GM21737 (cell line): ENCODE data around the gene MAPK8.

Source experiments
- ATAC-seq: cut with Tn5 transposase; IDR thresholded peaks from one replicate; pipeline ENCODE4 v1.9.1; 2021; ENCODE audit warnings: mild to moderate bottlenecking, moderate library complexity; ENCODE audit not compliant: unreplicated experiment

Gene MAPK8

GRCh38 chr10:48446785-48447184, 140.3 kb downstream of the MAPK8 start:
- no peak for ATAC-seq

GRCh38 chr10:48447356-48448215, 141.1 kb downstream of the MAPK8 start:
- ATAC-seq = no peak

DNA sequence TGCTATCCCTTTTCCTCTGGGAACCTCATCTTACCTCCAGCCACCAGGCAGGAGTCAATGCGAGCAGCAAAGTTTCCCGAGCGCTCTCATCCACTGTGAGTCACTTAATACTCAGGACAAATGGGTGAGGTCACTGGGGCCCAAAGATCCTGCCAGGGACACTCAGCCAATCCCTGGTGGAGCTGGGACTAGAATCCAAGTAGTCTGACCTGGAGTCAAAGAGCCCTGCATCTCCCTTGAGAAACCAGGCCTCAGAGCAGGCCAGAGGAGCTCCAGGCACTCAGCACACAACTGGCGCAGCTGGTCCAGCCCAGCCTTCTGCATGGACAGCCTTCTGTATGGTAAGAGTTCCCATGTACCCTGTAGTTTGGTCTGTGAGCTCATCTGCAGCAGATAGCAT, 142.3 kb downstream of the MAPK8 start:
- no peak for ATAC-seq

DNA sequence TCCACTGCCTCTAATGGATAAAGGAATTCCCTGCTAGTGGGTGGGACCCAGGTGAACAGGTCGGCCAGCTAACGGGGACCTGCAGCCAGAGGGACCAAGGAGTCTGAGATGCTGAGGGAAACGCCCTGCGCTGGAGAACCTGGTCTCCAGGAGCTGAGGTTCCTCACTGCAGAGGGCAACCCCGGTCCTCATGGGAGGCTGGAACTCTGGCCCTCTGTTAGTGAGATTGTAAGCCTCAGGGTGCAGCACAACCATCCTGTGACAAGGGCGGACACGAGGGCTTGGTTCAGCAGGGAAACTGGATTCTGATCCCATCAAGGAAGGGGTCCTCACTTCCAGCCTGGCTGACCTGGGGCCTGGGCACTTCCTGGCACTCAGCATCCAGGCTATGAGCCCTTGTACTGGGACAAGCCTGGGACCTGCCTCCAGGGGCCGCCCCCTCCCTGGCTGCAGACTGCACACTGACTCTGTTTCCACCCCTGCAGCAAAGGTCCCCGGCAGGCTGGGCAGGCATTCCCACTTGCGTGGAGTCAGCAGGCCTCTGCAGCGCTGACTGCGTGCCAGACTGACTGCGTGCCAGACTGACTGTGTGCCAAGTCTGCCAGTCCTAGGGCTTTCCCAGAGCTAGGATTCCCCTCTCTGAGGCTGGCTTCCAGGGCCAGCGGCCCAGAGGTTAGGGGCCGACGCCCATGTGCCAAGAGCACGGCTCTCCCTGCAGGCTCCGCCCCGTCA, 143.2 kb downstream of the MAPK8 start:
- no peak for ATAC-seq

DNA sequence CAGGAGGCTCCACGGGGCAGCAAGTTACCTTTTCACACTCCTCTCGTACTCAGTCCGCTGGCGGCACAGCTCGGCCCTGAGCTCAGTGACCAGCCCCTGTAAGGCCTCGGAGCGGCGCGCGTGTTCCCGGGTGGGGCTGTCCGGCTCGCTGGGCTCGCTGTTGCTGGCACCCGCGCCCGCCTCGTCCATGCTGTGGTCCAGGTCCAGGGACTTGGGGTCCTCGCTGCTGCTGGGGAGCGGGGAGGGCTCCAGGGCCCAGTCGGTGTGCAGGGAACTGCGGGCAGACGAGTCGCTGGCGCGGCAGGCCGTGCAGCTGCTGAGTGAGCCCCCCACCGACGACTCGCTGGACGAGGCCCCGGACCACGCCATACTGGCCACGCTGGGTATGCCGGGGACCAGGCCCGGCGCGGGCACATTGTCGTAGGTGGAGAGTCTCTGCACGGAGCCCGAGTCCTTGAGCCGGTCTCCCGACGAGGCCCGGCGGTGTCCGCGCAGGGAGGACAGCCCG, 143.8 kb downstream of the MAPK8 start:
- ATAC-seq = no peak

- no peak for ATAC-seq
Observed at GRCh38 chr10:48450741-48451466, 144.4 kb downstream of the MAPK8 start.

DNA sequence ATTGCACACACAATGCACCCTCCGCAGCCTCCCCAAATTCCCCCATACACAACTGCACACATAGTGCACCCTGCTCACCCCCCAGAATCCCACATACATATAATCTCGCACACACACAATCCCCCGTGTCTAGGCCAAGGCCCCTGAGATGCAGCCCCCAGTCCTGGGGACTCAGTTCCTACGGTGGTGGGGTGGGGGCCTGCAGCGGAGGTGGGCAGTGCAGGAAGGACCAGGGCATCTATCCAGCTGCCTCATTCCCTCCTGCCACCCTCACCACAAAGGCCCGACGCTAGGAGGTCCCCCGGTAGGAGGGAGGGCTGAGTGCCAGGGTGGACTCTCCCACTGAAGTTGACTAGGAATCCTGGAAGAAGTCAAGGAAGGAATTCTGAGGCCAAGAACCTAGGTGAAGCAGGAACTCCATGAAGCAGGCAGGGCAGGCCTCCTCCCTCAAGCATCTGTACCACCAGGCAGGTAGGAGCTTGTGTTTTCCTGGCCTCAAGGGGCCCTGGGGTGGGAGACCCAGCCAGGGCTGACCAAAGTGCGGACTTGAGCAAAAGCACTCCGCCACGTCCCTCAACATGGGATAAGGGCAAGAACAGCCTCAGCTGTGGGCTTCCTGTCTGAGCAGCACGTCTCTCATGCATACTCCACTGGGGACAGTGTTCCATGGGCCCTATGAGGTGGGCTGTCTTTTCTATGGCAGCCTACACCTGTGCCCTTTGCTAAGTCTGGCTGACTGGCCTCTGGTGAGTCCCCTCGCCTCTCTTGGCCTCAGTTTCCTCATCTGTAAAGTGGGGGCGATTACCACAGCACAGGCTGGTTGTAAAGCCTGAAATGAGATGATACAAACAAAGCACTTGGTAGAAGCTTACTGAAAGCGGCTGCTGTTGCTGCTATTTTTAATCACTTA, 145.7 kb downstream of the MAPK8 start:
- no peak for ATAC-seq

DNA sequence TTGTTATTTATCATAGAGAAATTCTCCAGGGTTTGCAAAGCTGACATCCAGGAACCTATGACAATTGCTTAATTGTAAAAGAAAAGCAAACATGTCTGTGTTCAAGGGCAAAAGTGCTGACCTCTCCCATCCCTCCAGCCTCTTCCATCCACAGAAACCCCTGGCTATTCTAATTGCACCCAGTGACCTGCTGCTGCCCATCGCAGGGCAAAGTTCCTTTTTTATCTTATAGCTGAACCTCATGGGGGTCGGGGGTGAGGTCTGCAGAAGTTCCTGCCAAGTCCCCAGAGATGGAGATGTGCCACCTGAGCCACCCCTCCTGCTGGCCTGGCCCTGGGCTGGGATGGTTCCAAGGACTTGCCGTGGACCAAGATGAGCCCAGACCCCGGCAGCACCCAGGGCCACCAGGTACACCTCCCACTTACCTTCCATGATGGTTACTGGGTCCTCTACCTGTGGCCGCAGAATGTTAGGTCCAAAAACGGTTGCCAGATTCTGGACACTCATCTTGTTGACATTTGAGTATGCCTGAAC, 146.5 kb downstream of the MAPK8 start:
- no peak for ATAC-seq

GRCh38 chr10:48453451-48454301, 147.2 kb downstream of the MAPK8 start:
- no peak for ATAC-seq

DNA sequence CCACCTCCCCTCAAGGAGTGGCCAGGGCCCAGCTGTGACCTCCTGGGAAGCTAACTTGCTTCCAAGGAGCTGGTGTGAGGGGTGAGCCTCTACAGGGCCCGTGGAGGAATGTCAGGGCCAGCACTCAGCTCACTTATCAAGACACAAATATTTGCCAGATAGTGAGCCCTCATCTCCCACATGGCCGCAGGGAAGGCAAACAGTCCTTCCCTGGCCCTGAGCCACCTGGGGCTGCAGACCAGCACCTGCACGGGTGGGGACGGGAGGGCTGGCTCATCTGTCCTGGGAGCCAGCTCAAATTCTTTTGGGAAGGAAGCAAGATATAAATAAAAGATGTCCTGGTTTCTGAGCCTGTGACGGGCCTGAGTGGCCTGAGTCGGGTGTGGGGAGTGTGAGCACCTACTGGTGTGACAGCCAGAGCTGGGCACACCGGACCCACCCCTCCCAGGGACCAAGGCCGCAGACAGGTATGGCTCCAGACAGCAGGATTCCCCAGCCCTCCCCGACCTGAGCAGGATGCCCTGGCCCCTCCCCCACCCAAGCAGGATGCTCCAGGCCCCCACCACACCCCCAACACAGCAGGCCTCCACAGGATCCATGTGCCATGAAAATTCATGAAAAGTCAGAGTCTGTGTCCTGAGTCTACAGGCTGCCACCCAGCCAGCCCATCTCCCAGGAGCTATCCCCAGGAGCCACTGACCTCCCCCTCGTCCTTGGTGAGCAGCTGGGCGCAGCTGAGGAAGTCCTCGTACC, 148.0 kb downstream of the MAPK8 start:
- ATAC-seq = no peak

DNA sequence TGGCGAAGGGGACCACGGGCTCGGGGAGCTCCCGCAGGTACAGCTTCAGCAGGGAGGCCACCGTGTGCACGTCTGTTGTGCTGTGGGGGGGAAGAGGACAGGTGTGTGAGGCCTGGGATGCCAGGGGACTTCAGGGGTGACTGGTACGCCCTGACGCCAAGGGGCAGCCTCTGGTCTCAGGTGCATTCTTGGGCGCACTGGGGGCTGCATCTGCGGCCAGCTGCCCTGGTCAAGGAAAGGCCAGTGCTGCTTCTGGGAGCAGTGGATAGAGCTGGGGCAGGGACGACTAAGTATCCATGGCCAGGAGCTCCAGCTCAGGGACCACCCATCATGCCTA, 148.5 kb downstream of the MAPK8 start:
- no peak for ATAC-seq

DNA sequence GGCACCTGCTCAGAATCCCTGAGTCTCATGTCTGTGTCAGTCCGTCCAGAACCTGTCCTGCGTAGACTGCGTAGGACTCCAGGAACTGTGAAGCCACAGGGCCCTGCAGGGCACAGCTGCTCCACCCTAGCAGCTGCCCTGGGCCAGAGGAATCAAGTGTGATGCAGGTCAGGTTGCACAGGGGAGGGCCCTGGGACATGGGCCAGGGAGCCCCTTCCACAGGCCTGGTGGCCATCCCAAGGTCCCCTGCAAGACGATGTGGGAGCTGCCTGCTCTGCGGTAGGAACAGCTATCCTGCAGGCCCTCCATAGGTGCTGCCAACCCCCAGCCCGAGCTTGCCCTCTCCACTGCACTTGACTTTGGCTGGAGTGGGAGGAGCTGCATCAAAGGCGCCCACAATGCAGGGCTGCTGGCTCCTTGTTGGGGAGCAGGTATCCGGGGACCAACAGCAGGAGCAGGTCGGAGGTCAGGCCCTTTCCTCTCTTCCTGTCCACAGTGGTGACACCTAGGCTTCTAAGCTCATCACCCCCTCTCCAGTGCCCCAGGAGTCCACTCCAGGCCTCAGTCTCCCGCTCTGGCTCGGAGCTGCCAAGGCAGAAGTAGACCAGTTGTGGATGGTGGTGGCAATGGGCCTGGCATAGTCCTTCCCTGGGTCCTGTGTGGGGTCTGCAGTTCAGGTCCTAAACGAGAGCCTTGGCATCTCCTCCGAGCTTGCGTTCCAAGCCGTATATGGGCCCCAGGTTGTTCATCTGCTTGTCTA, 149.1 kb downstream of the MAPK8 start:
- ATAC-seq = no peak

DNA sequence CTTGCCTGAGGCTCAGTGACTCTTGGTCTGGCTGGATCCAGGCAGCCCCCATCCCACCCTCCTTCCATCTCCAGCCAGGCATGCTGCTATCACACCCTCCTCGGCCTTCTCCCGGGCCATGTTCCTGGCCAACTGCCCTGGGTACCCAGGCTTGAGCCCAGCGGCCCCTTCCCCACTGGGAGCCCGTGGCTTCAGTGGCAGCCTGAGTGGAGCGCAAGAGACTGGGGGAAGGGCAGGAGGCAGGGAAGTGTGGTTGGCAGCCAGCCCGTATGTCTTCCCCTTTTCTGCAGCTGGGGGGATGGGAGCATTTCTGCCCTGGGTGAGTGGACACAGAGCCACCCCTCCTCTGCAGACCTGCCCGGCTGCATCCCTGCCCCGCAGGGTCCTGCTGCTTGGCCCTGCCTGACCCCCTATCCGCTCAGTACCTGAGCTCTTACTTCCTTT, 149.9 kb downstream of the MAPK8 start:
- no peak for ATAC-seq

DNA sequence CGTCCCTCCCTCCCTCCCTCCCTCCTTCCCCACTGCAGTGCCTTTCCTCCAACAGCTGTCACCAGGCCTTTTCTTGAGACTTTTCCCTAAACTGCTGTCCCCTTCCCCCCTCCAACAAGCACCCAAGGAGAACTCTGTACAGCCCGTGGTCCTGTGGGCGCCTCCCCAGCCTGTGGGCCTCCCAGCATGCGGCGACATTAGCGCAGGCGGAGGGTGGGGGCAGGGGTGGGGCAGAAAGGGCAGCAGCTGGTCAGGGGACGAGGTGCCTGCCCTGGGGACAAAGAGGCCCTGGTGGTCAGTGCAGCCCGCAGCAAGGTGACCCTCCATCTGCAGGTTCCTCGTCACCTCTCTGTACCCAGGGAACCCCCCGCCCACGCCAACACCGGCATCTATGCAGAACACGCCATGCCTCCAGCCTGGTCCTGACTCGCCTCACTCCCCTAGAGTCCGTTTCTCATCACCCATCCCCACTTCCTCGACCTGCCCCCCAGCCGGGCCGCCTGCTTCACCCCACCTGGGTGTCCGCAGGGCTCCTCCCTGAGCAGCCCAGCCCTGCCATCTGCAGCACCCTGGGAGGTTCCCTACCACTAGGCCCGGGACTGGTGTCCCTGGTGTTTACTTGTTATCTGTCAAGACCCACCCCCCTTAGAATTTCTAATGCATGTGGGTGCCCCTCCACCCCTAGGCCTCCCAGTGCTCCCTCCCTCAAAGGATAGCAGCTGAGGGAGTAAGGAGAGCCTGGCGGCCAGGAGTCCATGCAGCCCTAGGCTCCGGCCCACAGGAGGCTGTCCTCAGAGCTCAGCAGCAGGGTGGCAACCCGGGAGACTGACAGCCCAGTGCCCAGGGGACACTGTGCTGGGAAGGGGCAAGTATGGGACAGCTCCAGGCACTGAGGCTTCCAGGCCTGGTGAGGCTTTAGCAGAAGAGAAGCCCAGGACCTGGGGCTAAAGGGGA, 150.6 kb downstream of the MAPK8 start:
- no peak for ATAC-seq

GRCh38 chr10:48457949-48458661, 151.6 kb downstream of the MAPK8 start:
- ATAC-seq = no peak

DNA sequence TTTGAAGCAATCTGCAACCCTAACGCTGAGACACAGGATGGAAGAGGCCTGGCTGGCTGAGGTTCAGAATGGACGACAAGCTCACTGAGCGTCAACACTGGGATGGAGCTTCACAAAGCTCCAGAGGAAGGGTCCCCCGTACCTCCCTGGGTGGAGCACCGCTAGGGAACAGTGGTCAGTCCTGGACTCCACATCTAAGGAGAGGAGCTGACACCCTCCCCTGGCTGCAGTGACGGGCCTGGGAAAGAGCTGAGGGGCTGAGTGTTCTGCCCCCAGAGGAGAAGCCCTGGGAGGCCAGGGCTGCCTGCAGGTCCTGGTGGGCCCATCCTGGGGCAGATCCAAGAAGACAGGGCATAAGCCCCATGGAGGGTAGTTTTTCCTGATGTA, 152.2 kb downstream of the MAPK8 start:
- ATAC-seq = no peak
